Stimulated activated CD8-positive, alpha-beta memory T cell treated with anti-CD3 and anti-CD28 coated beads, Interleukin-4, amount 100 ng/mL, for 24 hours (primary cell): ENCODE data around the gene TOGARAM2.

Experiments used
- DNase-seq: peaks from one replicate; pipeline ENCODE4 v3.0.0-alpha.2; 2020; ENCODE audit warnings: low read depth

TOGARAM2 gene

DNA sequence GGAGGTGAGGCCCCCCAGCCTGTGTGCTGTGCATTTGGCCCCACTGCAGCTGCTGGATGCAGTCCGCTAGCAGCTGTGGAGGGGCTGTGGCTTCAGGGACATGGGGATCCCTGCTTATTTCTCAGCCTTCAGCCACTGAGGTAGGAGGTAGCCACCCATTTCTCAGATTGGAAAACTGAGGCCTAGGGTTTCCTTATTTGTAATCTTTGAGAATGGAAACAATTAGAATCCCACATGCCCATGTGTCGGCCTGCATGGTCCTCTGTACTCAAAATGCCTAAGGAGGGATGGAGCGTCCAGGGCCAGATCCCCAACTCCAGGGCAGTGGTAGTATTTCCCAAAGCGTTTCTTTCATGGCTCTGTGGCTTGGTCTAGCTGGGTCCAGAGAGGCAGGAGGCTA, 42.1 kb downstream of the TOGARAM2 start:
- no peak for DNase-seq

DNA sequence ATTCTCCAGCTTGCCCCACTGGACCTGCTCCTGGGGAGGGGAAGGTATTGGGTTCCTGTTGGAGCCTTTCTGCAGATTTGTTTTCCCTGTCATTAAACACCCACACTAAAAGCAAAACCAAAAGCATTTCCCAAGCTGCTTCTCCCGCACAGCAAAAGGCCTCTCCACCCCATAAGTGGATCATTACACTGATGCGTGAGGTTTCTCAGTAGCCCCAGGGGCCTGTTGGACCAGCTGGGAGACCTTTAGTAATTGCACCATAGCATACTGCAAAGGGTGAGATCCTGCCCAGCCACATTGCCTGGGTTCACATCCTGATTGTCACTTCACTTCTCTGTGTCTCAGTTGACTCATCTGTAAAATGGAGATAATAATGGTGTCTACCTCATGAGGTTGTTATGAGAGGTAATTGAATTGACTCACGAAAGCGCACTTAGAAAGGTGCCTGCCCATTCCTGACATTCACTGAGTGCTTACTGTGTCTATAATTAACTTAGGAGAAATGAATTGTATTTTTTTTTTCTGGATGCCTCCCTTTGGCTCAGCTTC, 43.9 kb downstream of the TOGARAM2 start:
- no peak for DNase-seq

GRCh38 chr2:29025711-29026110, 44.6 kb downstream of the TOGARAM2 start:
- DNase-seq, result no peak

GRCh38 chr2:29031046-29031445, 49.9 kb downstream of the TOGARAM2 start:
- no peak for DNase-seq

DNA sequence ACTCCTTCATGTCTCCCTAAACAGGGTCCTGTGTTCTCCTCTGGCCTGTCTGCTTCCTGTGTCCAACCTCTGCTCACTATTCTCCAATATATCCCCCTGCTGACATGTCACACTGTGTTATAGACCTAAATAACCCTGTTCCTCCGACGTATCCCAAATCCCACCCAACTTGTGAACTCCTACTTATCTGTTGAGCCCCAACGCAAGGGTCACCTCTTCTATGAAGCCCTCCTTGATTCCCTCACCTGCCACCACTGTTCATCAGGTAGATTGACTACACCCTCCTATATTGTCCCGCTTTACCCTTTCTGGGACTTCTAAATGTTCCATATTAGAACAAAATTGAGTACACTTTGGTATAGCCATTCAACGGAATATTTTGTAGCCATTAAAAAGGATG, 51.1 kb downstream of the TOGARAM2 start:
- DNase-seq, result no peak

GRCh38 chr2:29033172-29033571, 52.1 kb downstream of the TOGARAM2 start:
- DNase-seq, result no peak

- DNase-seq, result no peak
These were observed 52.6 kb downstream of the TOGARAM2 start for GRCh38 chr2:29033656-29034055.

- no peak for DNase-seq
These were observed 54.1 kb downstream of the TOGARAM2 start for GRCh38 chr2:29035016-29035745.

GRCh38 chr2:29039718-29040480, 58.8 kb downstream of the TOGARAM2 start:
- no peak for DNase-seq

DNA sequence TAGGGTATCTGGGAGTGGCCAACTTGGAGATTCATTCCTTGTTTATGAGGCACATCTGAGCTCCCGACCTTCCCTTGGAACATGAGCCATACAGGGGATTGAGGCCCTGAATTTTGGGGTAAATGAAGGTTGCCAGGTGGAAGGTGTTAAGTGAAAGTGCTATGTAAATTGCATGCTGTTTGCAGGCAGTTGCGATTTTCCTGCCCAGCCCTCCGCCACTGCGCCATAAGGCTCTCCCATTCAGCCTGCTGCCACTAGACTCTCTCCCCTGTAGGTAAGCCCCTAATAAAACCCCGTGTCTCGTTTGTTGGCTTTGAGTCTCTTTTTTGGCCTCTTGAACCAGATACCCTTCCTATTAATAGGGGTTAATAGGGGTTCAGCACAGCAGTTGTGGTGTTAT, 59.5 kb downstream of the TOGARAM2 start:
- DNase-seq, result no peak

DNA sequence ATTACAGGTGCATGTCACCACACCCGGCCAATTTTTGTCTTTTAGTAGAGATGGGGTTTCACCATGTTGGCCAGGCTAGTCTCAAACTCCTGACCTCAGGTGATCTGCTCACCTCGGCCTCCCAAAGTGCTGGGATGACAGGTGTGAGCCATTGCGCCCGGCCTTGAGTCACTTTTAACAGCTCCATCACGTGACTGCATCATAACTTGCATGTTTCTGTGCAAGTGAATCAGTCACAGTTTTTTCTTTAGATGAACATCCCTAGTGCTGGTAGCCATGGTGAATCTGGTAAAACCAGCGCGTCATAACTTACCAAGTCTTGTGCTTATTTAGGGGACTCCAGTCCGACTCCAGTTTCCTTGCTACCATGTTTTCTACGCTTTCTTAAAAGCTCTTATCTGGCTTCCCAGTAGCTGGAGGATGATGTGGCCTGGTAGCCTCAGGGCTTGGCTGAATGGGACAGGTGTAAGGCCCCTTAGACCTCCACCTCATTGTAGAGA, 60.1 kb downstream of the TOGARAM2 start:
- DNase-seq, result no peak

DNA sequence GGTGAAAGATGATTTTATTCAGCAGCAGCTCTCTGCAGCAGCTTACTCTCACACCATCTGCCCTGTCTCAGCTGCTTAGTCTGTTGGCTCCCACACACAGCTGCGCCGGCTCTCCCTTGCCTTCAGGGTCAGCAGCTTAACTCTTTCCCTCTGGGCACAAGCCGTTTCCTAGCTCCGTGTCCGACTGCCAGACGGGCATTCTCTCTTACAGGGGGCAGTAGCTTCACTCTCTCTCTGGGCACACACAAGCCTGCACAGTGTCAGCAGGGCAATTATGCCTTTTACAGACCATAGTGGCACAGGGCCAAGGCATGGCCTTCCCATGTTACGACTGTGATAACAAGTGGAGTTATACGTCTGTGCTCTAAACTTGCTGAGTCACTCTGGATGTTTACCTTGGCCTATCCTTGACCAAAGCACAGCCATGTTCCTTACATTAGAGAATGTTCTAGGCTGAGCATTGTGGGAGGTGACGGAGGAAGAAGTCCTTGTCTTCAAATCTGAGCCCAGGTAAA, 61.5 kb downstream of the TOGARAM2 start:
- no peak for DNase-seq

GRCh38 chr2:29044459-29044858, 63.4 kb downstream of the TOGARAM2 start:
- no peak for DNase-seq

GRCh38 chr2:29046321-29046720, 65.2 kb downstream of the TOGARAM2 start:
- DNase-seq, result no peak

DNA sequence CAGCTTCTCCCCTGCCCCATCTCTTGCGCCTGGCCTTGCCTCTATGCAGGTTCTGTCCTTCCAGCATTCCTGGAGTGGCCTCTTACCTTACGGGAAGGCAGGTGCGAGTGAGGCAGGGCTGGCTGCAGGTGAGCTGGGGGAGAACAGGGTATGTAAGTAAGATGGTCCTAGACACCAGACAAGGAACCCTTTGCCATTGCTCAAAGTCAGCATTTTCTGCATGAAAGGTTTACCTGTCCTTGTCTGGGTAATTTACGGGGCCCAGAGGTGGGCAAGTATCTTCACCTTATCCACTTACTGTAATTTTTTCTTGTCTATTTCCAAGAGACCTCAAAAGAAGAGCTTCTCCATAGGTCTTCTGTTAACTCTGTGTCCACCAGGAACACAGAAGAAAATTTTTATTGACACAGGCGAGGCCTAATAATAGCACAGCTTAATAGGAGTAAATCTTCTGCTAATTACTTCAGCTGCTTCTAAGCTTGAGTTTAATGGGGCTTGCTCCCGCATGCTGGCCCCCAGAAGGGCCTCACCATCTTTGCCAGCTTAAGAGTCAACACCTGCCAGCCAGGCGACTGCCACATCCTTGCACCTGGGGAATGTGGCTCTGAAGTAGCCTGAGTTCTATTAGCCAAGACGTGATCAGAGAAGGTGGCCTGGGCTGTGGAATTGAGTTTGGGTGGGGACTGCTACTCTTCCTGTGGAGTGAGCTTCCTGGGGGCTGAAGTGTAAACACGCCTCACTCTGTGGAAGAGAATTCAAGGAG, 66.2 kb downstream of the TOGARAM2 start:
- no peak for DNase-seq

DNA sequence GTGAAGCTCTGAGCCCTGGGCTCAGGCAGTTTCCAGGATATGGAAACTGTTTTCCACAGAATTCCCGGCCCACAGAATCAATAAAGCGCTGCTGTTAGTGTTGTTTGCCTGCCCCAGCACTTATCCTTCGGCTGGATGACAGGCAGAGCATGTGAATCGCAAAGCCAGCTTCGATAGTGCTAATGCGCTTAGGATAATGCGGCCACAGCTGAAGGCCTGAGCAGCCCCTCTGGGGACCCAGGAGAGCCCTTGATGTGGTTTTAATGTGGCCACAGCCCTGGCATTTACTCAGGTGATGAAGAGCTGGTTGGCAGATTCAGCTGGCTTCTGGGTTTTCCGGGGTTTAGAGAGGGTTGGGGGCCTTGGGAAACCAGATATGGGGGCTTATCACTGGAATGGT, 69.5 kb downstream of the TOGARAM2 start:
- no peak for DNase-seq

- no peak for DNase-seq
These were observed 70.6 kb downstream of the TOGARAM2 start for GRCh38 chr2:29051730-29052129.

GRCh38 chr2:29052807-29053206, 71.7 kb downstream of the TOGARAM2 start:
- no peak for DNase-seq

GRCh38 chr2:29053223-29053622, 72.1 kb downstream of the TOGARAM2 start:
- DNase-seq, result no peak

DNA sequence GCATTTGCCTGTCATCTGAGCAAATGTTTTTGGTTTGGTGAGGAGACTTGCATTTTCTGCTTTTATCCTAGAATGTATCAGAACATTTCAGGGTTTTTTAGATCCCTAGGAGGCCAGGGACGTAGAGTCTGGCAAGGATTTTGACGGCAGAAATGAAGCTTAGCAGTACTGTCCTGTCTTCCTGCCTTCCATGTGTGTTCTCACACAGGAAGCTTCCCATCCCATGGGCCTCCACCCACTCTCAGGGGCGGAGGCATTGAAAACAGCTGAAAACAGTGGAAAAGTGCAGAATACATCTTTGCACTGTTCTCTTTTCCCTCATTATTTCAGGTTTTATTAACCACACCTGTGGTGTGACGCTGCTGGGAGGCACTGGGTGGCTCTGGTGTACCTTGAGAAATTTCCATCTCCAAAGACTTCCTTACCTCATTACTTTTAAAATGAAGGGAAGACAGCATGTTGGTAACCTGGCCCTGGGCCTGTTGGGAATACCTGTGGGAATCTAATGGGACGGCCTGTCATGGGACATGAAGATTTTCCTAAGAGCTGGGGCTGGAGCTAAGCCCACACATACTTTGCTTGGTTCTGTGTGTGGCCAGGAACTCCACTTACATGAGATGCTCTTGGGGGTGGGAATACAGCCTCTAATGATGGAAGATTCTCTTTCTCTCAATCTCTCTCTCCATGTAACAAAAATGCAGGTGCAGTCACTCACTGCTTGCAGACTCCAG, 72.7 kb downstream of the TOGARAM2 start:
- no peak for DNase-seq

GRCh38 chr2:29054430-29054829, 73.3 kb downstream of the TOGARAM2 start:
- DNase-seq, result no peak
